Eye (tissue), 1 donor: ENCODE results near the gene GULP1.

Experiments used
- DNase-seq: peaks from one replicate; pipeline ENCODE4 v3.0.0-alpha.2; 2015

The GULP1 gene

DNA sequence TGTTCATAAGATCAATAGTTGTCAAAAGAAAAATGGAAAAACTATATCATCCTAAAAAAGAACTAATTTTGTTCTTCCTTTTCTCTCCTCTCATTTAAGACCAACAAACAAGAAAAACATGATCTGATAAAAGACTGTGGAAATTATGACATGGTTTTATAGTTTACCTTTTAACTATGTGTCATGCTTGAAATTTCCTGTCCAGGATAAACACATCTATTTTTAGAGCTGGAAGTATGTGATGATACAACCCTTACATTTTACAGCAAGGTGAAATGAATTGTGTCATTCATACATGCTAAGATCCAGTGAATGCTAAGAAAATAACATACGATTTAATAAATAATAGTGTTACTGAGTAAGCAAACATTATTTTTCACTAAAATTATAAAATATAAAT, 89.9 kb downstream of the GULP1 start:
- no peak for DNase-seq

- DNase-seq, result no peak
These were observed 90.4 kb downstream of the GULP1 start for GRCh38 chr2:188382107-188382506.

GRCh38 chr2:188383158-188383557, 91.5 kb downstream of the GULP1 start:
- no peak for DNase-seq

- no peak for DNase-seq
These were observed 94.2 kb downstream of the GULP1 start for GRCh38 chr2:188385857-188386256.

DNA sequence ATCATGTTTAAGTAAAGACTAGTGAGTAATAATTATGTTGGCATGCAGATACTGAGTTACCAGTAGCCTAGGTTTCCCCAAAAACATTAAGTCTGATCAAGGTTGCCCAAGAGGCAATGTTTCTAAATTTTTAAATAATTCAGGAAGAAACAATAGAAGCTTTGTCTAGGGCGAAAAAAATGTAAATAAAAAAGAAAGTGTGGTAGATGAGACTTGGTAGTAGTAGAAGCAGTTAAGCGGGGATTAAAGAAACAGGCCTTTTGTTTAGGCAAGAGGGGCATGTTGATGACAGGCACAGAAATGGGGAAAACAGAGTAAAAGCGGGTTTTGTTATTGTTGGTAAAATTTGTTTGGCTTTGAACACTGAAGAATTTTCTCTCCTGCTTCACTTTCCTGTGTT, 97.2 kb downstream of the GULP1 start:
- no peak for DNase-seq

DNA sequence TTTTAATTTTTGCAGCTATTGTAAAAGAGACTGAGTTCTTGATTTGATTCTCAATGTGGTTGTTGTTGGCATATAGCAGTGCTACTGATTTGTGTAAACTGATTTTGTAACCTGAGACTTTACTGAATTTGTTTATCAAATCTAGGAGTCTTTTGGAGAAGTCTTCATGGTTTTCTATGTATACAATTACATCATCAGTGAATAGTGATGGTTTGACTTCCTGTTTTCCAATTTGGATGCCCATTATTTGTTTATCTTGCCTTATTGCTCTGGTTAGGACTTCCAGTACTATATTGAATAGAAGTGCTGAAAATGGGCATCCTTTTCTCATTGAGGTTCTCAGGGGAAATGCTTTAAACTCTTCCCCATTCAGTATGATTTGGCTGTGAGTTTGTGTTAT, 99.7 kb downstream of the GULP1 start:
- DNase-seq, result no peak

- no peak for DNase-seq
These were observed 103.3 kb downstream of the GULP1 start for GRCh38 chr2:188394931-188395472.

- no peak for DNase-seq
These were observed 104.4 kb downstream of the GULP1 start for GRCh38 chr2:188395903-188396689.

DNA sequence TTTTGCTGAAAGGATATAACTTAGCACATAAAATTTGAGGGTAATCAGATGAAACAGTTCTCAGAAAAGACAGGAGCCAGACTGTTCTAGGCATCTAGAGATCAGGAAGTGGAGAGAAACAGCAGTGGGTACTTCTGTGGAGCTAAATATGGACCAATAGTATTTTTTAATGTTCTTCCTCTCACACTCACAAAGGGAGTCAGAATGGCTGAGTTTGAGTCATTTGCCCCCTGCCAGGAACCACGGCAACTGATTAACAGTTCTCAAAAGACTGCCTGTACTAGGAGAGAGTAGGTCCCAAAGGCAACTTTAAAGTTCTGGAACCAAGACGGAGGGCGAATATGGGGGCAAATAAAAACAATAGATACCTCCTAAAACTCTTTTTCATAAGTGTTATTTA, 107.5 kb downstream of the GULP1 start:
- no peak for DNase-seq

GRCh38 chr2:188403676-188404075, 112.0 kb downstream of the GULP1 start:
- DNase-seq, result no peak

DNA sequence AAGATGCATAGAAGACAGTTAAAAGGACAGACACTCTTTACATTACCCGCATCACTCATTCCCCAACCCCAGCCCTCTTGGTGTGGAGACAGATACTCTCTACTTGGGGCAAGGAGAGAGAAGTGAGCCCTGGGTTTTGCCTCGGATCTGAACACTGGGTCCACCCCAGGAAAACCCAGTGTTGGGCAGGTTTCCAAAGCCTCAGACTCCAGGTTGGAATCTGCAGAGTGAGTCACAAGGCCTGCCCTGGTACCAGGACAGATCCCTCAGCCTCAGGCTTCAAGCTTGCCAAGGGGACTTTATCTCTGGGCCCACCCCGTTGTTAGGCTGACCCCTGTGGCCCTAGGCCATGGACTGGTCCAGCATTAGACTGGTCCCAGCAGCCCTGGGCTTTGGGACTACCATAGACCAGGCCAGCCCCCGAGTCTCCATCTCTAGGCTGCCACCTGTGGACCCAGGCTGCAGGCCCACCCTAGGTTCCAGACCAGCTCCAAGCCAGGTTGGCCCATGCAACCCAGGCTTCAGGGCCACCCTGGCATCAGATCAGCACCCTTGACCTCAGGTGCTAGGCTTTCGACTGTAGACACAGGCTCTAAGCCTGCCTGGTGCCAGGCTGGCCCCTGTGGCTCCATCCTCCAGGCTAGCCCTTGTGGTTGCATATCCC, 112.8 kb downstream of the GULP1 start:
- DNase-seq, result no peak

- no peak for DNase-seq
These were observed 114.7 kb downstream of the GULP1 start for GRCh38 chr2:188406414-188406813.

DNA sequence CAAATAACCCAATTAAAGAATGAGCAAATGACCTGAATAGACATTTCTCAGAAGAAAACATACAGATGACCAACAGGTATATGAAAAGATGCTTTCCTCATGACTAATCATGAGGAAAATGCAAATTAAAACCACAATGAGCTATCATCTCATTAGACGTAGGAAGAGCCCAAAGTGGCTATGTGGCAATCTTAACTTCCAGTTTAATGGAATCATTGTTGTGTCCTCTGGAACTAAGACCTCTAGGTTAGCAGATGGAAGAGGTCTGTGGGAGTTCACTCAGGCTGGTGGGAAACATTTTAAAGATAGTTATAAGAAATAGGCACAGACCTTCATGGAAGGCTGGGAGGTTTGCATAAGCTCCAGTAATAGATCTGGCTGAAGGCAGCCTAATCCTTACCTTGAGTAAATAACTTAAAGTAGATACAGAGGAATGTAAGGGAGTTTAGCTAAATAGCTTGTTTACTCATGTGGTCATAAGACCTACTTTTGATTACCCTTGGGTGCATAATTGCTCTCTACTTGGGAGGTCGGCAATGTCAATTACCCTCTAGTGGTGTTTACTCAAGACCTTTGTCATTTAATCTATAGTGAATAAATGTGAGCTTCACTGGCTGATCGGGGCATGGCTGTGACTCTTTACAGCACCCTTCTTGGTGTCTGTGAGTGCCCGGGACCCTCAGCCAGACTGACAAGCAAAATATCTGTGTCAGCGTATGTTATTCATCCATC, 119.0 kb downstream of the GULP1 start:
- DNase-seq, result no peak

DNA sequence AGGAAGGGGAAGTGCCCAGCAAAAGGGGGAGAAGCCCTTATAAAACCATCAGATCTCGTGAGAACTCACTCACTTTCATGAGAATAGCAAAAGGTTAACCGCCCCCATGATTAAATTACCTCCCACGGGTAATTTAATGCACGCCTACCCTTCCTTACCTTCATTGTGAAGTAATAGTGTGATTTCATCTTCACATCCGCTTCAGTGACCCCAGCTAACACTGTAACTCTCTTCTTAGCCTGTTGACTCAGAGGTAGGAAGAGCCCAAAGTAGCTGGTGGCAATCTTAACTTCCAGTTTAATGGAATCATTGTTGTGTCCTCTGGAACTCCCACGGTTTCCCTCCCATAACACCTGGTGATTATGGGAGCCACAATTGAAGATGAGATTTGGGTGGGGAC, 120.5 kb downstream of the GULP1 start:
- DNase-seq, result no peak

GRCh38 chr2:188414411-188414810, 122.7 kb downstream of the GULP1 start:
- DNase-seq, result peak; percentile 40

DNA sequence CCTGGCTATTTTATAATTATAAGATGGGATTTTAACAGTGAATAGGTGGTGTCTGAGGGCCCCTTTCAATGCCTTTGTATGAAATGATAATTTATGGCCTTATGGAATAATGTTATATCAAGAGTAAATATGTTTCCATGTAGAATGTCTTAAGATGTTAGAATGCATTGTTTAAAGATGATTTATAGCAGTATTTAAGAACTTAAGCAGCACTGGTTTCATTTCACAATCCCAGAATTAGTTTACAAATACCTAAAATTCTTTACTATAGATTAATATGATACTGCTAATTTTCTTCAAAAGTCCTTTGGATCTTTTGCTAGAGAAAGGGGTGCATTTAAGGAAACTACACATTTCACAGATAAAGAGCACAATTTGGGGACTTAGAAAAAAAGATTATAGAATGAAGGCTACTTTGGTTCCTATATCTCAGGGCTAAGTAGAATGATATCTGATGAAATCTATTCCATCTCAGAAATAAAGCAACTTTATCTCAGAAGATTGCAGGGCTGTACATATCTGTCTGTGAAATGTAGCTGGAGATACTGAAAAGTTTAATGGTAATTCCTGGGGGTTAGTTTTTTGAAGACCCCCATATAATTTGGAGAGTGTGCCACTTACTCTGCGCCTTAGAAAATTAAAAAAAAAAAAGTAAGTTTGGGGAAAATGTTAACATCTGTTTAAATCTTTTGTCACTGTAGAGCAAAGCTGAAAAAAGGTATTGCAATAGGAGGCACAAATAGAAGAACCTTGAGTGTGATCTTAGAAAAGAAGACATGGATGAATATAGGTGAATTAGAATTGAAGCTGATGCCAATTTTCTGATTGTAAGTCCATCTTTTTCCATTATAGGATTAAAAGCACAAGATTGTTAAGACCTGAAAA, 123.4 kb downstream of the GULP1 start:
- DNase-seq, result no peak

GRCh38 chr2:188415754-188416083, 124.0 kb downstream of the GULP1 start:
- no peak for DNase-seq

GRCh38 chr2:188416367-188416766, 124.7 kb downstream of the GULP1 start:
- DNase-seq, result no peak

DNA sequence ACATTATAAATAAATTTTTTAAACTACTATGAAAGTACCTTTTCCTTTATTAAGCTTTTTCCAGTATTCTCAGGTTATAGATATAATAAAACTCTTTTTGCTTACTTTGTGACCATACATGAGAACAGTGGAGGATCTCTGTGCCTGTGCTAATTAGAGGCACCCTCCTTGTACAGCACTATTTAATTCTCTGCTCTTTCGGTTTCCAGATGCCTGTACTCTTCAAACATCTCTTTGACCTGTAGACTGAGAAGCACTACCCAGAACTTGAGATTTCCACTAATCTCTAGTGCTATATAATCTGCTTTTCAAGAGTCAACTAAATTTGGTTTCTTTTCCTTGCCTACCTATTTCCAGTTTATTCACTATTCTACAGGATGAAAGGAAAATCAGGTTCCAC, 131.1 kb downstream of the GULP1 start:
- DNase-seq, result no peak

DNA sequence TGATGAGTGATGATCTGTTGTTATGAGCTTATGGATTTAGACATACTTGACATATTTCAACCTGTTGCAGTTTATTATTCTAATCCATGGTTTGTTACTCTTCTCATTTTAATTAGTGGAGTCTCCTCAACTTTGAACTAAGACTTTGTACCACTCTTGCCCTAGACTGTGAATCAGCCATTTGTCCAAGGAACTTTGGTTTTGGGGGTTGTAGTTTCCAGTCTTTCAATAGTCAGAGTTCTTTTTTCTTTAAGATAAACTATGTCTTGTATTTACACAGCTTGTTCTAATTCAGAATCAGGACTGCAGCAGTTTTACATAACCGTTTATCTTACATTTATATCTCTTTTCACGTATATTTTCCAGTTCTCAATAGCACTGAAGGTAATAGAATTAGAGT, 133.6 kb downstream of the GULP1 start:
- DNase-seq, result no peak

DNA sequence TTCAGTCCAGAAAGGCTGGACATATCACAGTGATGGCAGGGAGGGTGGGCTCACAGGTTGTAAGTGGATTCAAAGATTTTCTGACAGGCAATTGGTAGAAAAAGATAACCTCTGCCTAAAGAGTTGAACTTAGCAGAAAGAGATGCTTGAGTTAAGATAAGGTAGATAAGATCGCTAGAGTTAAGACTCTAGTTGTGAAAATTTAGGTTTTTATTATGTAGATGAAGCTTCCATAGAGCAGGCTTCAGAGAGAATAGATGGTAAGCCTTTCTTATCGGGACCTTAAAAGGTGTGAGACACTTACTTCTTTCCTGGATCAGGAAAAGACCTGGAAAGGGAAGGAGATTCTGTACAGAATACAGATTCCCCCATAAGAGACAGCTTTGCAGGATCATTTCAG, 134.4 kb downstream of the GULP1 start:
- no peak for DNase-seq

DNA sequence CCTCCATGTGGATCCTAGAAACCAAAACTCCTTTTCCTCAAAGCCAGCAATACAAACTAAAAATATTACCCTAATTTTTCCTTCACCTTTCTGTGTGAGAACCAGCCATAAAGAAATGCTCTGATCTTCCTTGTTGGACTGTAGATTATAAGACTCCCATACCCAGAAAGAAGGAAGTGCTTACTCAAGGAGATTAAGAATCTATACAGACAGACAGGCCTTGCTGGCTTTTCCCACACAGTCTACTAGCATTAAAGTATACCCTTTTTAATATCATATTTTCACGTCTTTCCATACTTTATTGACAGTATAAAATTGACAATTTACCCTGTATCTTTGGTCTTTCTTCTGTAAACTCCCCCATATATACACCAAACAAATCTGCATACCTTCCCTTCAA, 139.0 kb downstream of the GULP1 start:
- DNase-seq, result no peak

DNA sequence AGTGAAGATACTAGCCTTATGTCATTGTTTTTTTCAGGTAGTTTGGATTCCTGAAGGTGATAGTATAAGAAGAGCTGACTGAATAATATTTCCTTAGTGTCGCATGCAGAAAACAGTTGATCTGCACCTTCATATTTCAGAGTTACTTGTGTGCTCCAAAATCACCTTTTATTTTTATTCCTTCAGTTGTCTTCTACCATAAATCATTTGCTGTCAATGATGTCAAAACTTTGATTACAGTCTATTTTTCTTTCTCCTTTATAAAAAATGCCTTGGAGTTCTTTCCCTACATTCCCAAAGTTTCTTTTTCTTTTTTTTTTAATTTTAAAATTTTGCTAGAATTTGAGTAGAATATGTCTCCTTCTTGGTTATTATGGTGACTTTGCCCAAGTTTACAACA, 142.3 kb downstream of the GULP1 start:
- DNase-seq, result no peak
